ENCODE results near the gene VCAM1.

Gene VCAM1

DNA sequence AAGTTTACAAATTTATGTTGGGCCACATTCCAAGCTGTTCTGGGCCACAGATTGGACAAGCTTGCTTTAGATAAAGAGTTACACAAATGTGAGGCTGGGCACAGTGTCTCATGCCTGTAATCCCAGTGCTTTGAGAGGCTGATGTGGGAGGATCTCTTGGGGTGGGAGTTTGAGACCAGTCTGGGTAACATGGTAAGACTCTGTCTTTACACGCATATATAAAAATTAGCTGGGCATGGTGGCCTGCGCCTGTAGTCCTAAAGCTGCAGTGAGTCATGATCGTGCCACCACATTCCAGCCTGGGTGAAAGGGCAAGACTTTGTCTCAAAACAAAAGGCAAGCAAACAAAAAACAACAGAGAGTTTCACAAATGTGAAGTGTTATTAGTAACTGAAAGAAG, 5.9 kb upstream of the VCAM1 start:
- TF ChIP-seq, protein P1, sequence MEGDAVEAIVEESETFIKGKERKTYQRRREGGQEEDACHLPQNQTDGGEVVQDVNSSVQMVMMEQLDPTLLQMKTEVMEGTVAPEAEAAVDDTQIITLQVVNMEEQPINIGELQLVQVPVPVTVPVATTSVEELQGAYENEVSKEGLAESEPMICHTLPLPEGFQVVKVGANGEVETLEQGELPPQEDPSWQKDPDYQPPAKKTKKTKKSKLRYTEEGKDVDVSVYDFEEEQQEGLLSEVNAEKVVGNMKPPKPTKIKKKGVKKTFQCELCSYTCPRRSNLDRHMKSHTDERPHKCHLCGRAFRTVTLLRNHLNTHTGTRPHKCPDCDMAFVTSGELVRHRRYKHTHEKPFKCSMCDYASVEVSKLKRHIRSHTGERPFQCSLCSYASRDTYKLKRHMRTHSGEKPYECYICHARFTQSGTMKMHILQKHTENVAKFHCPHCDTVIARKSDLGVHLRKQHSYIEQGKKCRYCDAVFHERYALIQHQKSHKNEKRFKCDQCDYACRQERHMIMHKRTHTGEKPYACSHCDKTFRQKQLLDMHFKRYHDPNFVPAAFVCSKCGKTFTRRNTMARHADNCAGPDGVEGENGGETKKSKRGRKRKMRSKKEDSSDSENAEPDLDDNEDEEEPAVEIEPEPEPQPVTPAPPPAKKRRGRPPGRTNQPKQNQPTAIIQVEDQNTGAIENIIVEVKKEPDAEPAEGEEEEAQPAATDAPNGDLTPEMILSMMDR (conservative IDR thresholded peaks at IDR 0.05; ENCODE audit: low read depth, low read length): no peak
- H3K4me3 ChIP-seq (ENCODE audit: low read depth, low read length): no peak overlapping the region
- peak; percentile 49 for DNase-seq (ENCODE audit: low read depth)

GRCh38 chr1:100714599-100714998, 4.9 kb upstream of the VCAM1 start:
- TF ChIP-seq, protein P1 (conservative IDR thresholded peaks at IDR 0.05; ENCODE audit: low read depth, low read length): no peak
- no peak overlapping the region for H3K4me3 ChIP-seq (ENCODE audit: low read depth, low read length)
- DNase-seq (ENCODE audit: low read depth): no peak

GRCh38 chr1:100717218-100717617, 2.3 kb upstream of the VCAM1 start:
- TF ChIP-seq, protein P1 (conservative IDR thresholded peaks at IDR 0.05; ENCODE audit: low read depth, low read length): no peak
- H3K4me3 ChIP-seq (ENCODE audit: low read depth, low read length): no peak overlapping the region
- DNase-seq (ENCODE audit: low read depth): no peak

- H3K4me3 ChIP-seq (ENCODE audit: low read depth, low read length): no peak overlapping the region
- no peak for DNase-seq (ENCODE audit: low read depth)
- TF ChIP-seq, protein P1 (conservative IDR thresholded peaks at IDR 0.05; ENCODE audit: low read depth, low read length): no peak
Observed at GRCh38 chr1:100718581-100718980, 961 bp upstream of the VCAM1 start.

GRCh38 chr1:100720101-100720500, 559 bp downstream of the VCAM1 start:
- DNase-seq (ENCODE audit: low read depth): no peak
- peak overlapping the region; percentile 63 for H3K4me3 ChIP-seq (ENCODE audit: low read depth, low read length)
- TF ChIP-seq, protein P1 (conservative IDR thresholded peaks at IDR 0.05; ENCODE audit: low read depth, low read length): no peak

GRCh38 chr1:100720751-100721150, 1.2 kb downstream of the VCAM1 start:
- DNase-seq (ENCODE audit: low read depth): no peak
- TF ChIP-seq, protein P1 (conservative IDR thresholded peaks at IDR 0.05; ENCODE audit: low read depth, low read length): no peak
- H3K4me3 ChIP-seq (ENCODE audit: low read depth, low read length): peak overlapping the region; percentile 63

DNA sequence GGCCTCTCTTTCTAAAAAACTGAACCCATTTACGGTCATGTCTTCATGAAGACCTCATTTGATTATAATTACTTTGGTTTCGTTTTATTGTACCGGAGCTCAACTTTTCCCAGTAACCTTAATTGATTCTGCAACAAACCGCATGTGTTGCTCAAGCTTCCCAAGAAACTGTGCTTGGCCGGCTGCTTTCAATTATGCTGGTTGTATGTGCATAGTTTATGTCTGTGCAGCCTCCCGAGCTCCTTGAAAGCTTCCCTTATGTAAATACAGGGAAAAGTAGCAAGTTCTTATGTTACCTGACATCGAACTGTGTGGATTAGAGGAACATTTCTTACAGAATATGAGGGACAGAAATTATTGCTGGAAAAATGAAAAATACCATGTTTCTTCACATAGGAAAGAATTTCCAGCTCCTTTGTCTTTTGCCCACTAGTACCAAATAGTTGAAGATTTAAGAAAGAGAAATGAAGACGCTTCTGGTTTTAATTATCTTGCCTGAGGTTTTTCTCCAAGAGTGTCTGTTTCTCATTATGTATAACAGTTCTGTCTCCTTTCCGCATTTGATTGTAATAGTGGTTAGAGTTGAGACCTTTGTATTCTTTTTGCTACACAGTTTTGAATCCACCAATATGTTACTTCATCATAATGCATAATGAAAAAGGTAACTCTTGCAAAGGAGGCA, 2.1 kb downstream of the VCAM1 start:
- DNase-seq (ENCODE audit: low read depth): peak; percentile 84
- peak overlapping the region; percentile 63 for H3K4me3 ChIP-seq (ENCODE audit: low read depth, low read length)
- TF ChIP-seq, protein P1 (conservative IDR thresholded peaks at IDR 0.05; ENCODE audit: low read depth, low read length): no peak
